KG1 (cell line): ENCODE data around the gene BAD.
"Not testable (repeated sequence)": the region's sequence is repeated elsewhere in the genome, so short reads cannot be mapped to it uniquely, and the experiment has no call there.

Source experiments
- DNase-seq: peaks from one replicate; lab custom pipeline; 2025; lab: John Stamatoyannopoulos, UW

The BAD gene

GRCh38 chr11:64314805-64315561 lies 30.5 kb upstream of the BAD start:
- DNase-seq, result no peak

- no peak for DNase-seq
These were observed 29.8 kb upstream of the BAD start for GRCh38 chr11:64314146-64314804.

- DNase-seq, result no peak
These were observed 29.2 kb upstream of the BAD start for GRCh38 chr11:64313491-64314145.

GRCh38 chr11:64312947-64313346 lies 28.5 kb upstream of the BAD start:
- no peak for DNase-seq

- DNase-seq, result not testable (repeated sequence)
These were observed 23.3 kb upstream of the BAD start for GRCh38 chr11:64307795-64308194.

- DNase-seq, result no peak
These were observed 22.6 kb upstream of the BAD start for GRCh38 chr11:64306876-64307622.

GRCh38 chr11:64306563-64306875 lies 22.1 kb upstream of the BAD start:
- DNase-seq, result no peak

GRCh38 chr11:64305691-64306562 lies 21.5 kb upstream of the BAD start:
- peak; percentile 74 for DNase-seq

- DNase-seq, result peak; percentile 100
These were observed 20.7 kb upstream of the BAD start, which contains the start of gene ESRRA for GRCh38 chr11:64305075-64305690. Gene ESRRA (plus strand): TSS chr11:64305524. CDS start chr11:64307180, 1,656 bp downstream.

- peak; percentile 92 for DNase-seq
These were observed 20.0 kb upstream of the BAD start for GRCh38 chr11:64304316-64305072.

GRCh38 chr11:64304032-64304315 lies 19.5 kb upstream of the BAD start:
- no peak for DNase-seq

- no peak for DNase-seq
These were observed 18.9 kb upstream of the BAD start for GRCh38 chr11:64303109-64304031.

GRCh38 chr11:64299847-64300648 lies 15.6 kb upstream of the BAD start, which contains the start of gene CATSPERZ:
Gene CATSPERZ (plus strand): TSS chr11:64300358. CDS start chr11:64300411, 53 bp downstream.
- DNase-seq, result no peak

GRCh38 chr11:64298966-64299846 lies 14.7 kb upstream of the BAD start:
- no peak for DNase-seq

- no peak for DNase-seq
These were observed 13.4 kb upstream of the BAD start for GRCh38 chr11:64297699-64298358.

- DNase-seq, result no peak
These were observed 12.6 kb upstream of the BAD start for GRCh38 chr11:64296830-64297698.
